ENCODE data around the gene CGNL1.

The CGNL1 gene

DNA sequence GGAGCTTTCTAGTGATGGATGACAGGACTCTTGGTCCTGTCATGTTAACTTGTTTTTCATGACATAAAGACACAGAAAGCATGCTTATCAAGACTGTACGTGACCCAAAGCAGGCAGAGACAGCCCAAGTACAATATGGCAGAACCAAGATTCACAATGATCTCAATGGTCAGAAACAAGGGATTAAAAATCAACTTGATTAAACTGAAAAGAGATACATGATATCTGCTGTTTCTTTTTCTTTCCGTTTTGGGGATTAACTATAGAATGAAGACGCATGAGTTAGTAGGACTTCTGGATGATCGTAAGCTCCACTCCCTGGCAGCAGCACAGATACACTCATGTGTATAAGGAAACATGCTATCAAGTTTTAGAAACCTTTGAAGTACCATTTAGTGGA, 117.0 kb downstream of the CGNL1 start:
- TF ChIP-seq POLR2AphosphoS5 (IDR thresholded peaks at IDR 0.05; ENCODE audit: low read depth, low read length): no peak
- no peak for TF ChIP-seq FOXP2 (optimal IDR thresholded peaks at IDR 0.05; ENCODE audit: borderline replicate concordance, extremely low read depth, extremely low read length, insufficient read depth)
- TF ChIP-seq SIN3A (IDR thresholded peaks at IDR 0.05; ENCODE audit: borderline replicate concordance, insufficient read depth, low read length): no peak
- TF ChIP-seq, protein P1, sequence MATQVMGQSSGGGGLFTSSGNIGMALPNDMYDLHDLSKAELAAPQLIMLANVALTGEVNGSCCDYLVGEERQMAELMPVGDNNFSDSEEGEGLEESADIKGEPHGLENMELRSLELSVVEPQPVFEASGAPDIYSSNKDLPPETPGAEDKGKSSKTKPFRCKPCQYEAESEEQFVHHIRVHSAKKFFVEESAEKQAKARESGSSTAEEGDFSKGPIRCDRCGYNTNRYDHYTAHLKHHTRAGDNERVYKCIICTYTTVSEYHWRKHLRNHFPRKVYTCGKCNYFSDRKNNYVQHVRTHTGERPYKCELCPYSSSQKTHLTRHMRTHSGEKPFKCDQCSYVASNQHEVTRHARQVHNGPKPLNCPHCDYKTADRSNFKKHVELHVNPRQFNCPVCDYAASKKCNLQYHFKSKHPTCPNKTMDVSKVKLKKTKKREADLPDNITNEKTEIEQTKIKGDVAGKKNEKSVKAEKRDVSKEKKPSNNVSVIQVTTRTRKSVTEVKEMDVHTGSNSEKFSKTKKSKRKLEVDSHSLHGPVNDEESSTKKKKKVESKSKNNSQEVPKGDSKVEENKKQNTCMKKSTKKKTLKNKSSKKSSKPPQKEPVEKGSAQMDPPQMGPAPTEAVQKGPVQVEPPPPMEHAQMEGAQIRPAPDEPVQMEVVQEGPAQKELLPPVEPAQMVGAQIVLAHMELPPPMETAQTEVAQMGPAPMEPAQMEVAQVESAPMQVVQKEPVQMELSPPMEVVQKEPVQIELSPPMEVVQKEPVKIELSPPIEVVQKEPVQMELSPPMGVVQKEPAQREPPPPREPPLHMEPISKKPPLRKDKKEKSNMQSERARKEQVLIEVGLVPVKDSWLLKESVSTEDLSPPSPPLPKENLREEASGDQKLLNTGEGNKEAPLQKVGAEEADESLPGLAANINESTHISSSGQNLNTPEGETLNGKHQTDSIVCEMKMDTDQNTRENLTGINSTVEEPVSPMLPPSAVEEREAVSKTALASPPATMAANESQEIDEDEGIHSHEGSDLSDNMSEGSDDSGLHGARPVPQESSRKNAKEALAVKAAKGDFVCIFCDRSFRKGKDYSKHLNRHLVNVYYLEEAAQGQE (IDR thresholded peaks at IDR 0.05; ENCODE audit: insufficient read depth in 1 of 2, low read depth in 2 of 2, low read length in 2 of 2): no peak
- TF ChIP-seq TAF1 (IDR thresholded peaks at IDR 0.05; ENCODE audit: borderline replicate concordance, insufficient read depth, low read length): no peak

DNA sequence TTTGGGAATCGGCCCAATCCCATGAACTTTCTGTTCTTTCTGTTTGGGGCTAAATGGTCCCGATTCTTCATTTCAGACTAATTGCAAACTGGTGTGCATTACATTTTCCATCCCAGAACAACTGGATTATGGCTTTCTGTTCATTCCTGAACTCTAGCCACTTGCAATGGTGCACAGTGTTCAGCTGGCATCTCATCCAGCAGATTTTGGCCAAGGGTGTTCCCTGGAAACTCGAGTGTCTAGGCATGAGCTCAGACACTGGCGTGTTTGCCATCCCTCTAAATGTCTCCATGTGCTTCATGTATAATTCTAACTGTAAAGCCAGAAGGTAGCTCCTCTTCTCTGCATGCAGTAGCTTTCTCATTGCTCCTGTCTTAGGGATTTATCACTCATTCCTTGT, 118.3 kb downstream of the CGNL1 start:
- TF ChIP-seq TAF1 (IDR thresholded peaks at IDR 0.05; ENCODE audit: borderline replicate concordance, insufficient read depth, low read length) (no peak), POLR2AphosphoS5 (IDR thresholded peaks at IDR 0.05; ENCODE audit: low read depth, low read length) (no peak), FOXP2 (optimal IDR thresholded peaks at IDR 0.05; ENCODE audit: borderline replicate concordance, extremely low read depth, extremely low read length, insufficient read depth) (no peak), SIN3A (IDR thresholded peaks at IDR 0.05; ENCODE audit: borderline replicate concordance, insufficient read depth, low read length) (no peak)
- TF ChIP-seq, protein P1 (IDR thresholded peaks at IDR 0.05; ENCODE audit: insufficient read depth in 1 of 2, low read depth in 2 of 2, low read length in 2 of 2): no peak

DNA sequence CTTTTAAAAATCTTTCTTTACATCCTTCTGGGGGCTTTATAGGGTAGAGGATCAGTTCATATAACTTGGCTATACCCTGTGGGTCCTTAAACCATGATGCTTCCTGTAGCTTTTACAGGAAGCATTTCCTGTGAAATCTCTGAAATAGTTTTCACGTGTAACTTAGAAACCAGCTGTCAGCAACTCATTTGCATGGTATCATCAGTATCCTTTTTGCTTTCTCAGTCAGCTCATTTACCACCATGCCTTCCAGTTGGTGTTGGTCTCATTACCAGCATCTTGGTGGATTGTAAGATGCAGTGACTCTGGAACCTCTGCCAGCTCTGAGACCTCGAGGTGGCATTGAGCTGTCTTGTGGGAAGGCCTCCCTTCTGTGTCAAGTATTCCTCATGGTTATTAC, 118.7 kb downstream of the CGNL1 start:
- TF ChIP-seq, protein P1 (IDR thresholded peaks at IDR 0.05; ENCODE audit: insufficient read depth in 1 of 2, low read depth in 2 of 2, low read length in 2 of 2): no peak
- no peak for TF ChIP-seq FOXP2 (optimal IDR thresholded peaks at IDR 0.05; ENCODE audit: borderline replicate concordance, extremely low read depth, extremely low read length, insufficient read depth)
- TF ChIP-seq SIN3A (IDR thresholded peaks at IDR 0.05; ENCODE audit: borderline replicate concordance, insufficient read depth, low read length): no peak
- no peak for TF ChIP-seq TAF1 (IDR thresholded peaks at IDR 0.05; ENCODE audit: borderline replicate concordance, insufficient read depth, low read length)
- TF ChIP-seq POLR2AphosphoS5 (IDR thresholded peaks at IDR 0.05; ENCODE audit: low read depth, low read length): no peak

DNA sequence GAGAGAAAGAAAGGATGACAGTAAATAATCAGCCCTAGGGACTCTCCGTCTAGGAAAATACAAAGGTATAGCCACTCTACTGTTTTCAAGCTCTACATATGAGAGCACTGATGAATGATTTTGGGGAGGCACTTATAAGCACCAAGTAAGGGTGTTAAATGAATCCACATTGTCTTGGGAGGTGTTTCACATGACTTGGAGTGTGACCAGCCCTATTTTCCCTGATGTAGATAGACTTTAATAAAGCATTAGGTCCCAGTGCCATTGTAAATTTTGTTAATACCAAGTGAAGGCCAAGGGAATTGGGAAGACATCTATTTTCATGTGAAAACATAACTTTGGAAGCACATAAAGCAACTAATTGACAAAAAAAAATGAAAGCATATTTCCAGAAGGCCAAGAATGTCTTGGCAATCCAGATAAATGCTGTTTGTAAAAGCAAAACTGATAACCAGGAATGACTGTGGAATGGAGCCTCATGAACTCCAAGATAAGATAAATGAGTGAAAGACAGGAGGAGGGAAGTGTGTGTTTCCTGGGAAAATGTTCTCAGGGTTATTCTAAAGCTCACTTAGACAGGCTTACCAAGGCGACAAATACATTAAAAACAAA, 119.4 kb downstream of the CGNL1 start:
- TF ChIP-seq SIN3A (IDR thresholded peaks at IDR 0.05; ENCODE audit: borderline replicate concordance, insufficient read depth, low read length): no peak
- TF ChIP-seq FOXP2 (optimal IDR thresholded peaks at IDR 0.05; ENCODE audit: borderline replicate concordance, extremely low read depth, extremely low read length, insufficient read depth): no peak

DNA sequence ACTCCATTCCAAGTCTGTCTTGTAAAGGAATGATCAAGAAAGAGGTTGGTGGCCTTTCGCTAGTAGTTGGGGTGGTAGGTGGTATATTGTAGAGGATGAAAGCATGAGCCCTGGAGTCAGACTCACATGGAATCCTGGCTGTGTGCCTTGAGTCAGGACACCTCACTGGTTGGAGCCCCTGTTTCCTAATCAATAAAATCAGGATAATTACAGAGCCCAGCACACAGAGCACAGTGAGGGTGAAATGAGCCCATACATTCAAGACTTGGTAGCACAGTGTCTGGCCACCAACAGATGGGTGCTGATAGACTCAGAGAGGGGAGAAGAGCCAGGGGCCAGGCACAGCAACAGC, 120.3 kb downstream of the CGNL1 start:
- TF ChIP-seq, protein P1 (IDR thresholded peaks at IDR 0.05; ENCODE audit: insufficient read depth in 1 of 2, low read depth in 2 of 2, low read length in 2 of 2): no peak
- TF ChIP-seq POLR2AphosphoS5 (IDR thresholded peaks at IDR 0.05; ENCODE audit: low read depth, low read length): no peak
- no peak for TF ChIP-seq SIN3A (IDR thresholded peaks at IDR 0.05; ENCODE audit: borderline replicate concordance, insufficient read depth, low read length)
- TF ChIP-seq FOXP2 (optimal IDR thresholded peaks at IDR 0.05; ENCODE audit: borderline replicate concordance, extremely low read depth, extremely low read length, insufficient read depth): no peak
- no peak for TF ChIP-seq TAF1 (IDR thresholded peaks at IDR 0.05; ENCODE audit: borderline replicate concordance, insufficient read depth, low read length)
